K562 (cell line): ENCODE measurements around the gene KATNB1. TPM values are rescaled to one million over a fixed set of nuclear protein-coding genes. Genes with fewer than 3 reads are reported as not detected.

ENCODE experiments used
- ERF ChIP-seq: fragments of 450-650 bp; formaldehyde crosslinking; IDR thresholded peaks from 2 replicates; pipeline ENCODE4 v1.4.0; 2020; ENCODE audit warnings: mild to moderate bottlenecking, mixed read lengths
- FOXJ2 ChIP-seq: fragments of 200-800 bp; sonication (Bioruptor generic); IDR thresholded peaks from 2 replicates; pipeline ENCODE4 v1.6.1; 2016; ENCODE audit warnings: missing genetic modification characterization, missing compliant biosample characterization
- POLR2A ChIP-seq: fragments of 450-650 bp; conservative IDR thresholded peaks from 2 replicates; pipeline ENCODE4 v1.6.1; 2016
- RCOR1 ChIP-seq, 2 experiments: IDR thresholded peaks; 2 replicates each; pipeline ENCODE4 v1.6.1; 2012; ENCODE audit warnings: low read depth in 2 of 2, low read length in 2 of 2, borderline replicate concordance in 1 of 2, improper control_type of control experiment in 1 of 2
- SRSF9 ChIP-seq: fragments of 200-400 bp; formaldehyde crosslinking; IDR thresholded peaks from 2 replicates; pipeline ENCODE4 v1.6.1; 2017; ENCODE audit warnings: low read depth, low read length, borderline replicate concordance
- STAT5A ChIP-seq: IDR thresholded peaks from 2 replicates; pipeline ENCODE4 v1.6.1; 2012; ENCODE audit warnings: low read length, inconsistent platforms, borderline replicate concordance
- TCFL5 ChIP-seq: fragments of 250-450 bp; sonication (Bioruptor Pico); conservative IDR thresholded peaks from 2 replicates; pipeline ENCODE4 v1.6.1; 2021; ENCODE audit warnings: mild to moderate bottlenecking, moderate library complexity, matching md5 sums
- U2AF1 ChIP-seq: fragments of 200-400 bp; formaldehyde crosslinking; optimal IDR thresholded peaks from 2 replicates; pipeline ENCODE3; 2017; ENCODE audit warnings: mild to moderate bottlenecking, low read depth, low read length, moderate library complexity
- polyA plus RNA-seq, 8 experiments: library from polyadenylated mRNA; depleted of rRNA in 4 of 8; stranded (reverse) in 5 of 8; unstranded in 3 of 8; fragments of >200 nt; fragmentation: Nextera tagmentation in 2 of 8; fragmentation: Illumina TruSeq in 1 of 8; extraction: Ambion mirVana in 2 of 8; extraction: Trizol in 1 of 8; gene quantifications; 2 replicates each; pipeline versions ENCODE4 v1.2.1 to v1.2.3, GENCODE V29; 2011 to 2014; ENCODE audit warnings: inconsistent platforms in 1 of 8, missing spikeins in 1 of 8
- total RNA-seq, 7 experiments: library from RNA; depleted of rRNA in 6 of 7; stranded (reverse); fragments of >200 nt in 6 of 7; fragmentation: Illumina TruSeq in 2 of 7; extraction: Trizol in 2 of 7; gene quantifications; 2 replicates each; pipeline versions ENCODE4 v1.2.1 to v1.2.3, GENCODE V29; 2011 to 2021; ENCODE audit warnings: low replicate concordance in 1 of 7
- TF ChIP-seq, protein P1 (sequence below): sonication (generic); formaldehyde crosslinking; IDR thresholded peaks from 2 replicates; pipeline ENCODE4 v1.8.0; 2023; ENCODE audit warnings: missing genetic modification reagents, mild to moderate bottlenecking, borderline replicate concordance
- TF ChIP-seq, protein P2 (sequence below): fragments of 150-350 bp; conservative IDR thresholded peaks from 2 replicates; pipeline ENCODE4 v1.6.1; 2014; ENCODE audit warnings: low read length
- TF ChIP-seq, protein P3 (sequence below): sonication (generic); formaldehyde crosslinking; IDR thresholded peaks from 2 replicates; pipeline ENCODE4 v1.8.1; 2022; ENCODE audit warnings: missing genetic modification reagents
- TF ChIP-seq, protein P4 (sequence below), 2 experiments: fragments of 450-650 bp in 1 of 2; sonication (generic) in 1 of 2; formaldehyde crosslinking in 1 of 2; IDR thresholded peaks in 1 of 2; conservative IDR thresholded peaks in 1 of 2; 2 replicates each; pipeline versions ENCODE4 v1.6.1 to v1.8.1; 2016 to 2023; ENCODE audit warnings: mild to moderate bottlenecking in 2 of 2, moderate library complexity in 2 of 2, inconsistent platforms in 1 of 2, missing genetic modification reagents in 1 of 2
- TF ChIP-seq, protein P5 (sequence below): sonication (generic); formaldehyde crosslinking; IDR thresholded peaks from 2 replicates; pipeline ENCODE4 v1.9.0; 2022; ENCODE audit warnings: mild to moderate bottlenecking, missing genetic modification reagents

Gene KATNB1
- total and polyA plus RNA-seq, 9 of the 15 experiments (the other 6 are each of a cell fraction or from before 2014, with no cell fraction given), result 1.2 to 52.6 (median 21.9) TPM

DNA sequence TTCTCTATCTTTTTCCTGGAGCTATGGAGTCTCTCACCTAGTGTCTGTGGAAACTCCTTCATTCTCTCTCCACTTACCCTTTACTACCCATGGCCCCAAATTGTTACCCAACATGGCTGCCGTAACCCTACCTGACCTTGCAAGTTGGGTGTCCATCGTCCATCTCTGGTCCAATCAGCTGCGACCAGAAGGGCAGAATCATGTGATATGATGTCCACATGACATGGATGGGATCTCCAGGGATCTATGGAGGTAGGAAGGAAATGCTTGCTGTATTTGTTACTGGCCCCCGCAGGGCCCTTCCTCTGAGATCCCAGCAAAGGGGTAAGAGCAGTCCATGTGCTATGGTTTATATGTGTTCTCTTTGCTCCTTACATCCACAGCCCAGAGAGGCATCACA, 49.0 kb upstream of the KATNB1 start (continued):
- TF ChIP-seq, protein P1, sequence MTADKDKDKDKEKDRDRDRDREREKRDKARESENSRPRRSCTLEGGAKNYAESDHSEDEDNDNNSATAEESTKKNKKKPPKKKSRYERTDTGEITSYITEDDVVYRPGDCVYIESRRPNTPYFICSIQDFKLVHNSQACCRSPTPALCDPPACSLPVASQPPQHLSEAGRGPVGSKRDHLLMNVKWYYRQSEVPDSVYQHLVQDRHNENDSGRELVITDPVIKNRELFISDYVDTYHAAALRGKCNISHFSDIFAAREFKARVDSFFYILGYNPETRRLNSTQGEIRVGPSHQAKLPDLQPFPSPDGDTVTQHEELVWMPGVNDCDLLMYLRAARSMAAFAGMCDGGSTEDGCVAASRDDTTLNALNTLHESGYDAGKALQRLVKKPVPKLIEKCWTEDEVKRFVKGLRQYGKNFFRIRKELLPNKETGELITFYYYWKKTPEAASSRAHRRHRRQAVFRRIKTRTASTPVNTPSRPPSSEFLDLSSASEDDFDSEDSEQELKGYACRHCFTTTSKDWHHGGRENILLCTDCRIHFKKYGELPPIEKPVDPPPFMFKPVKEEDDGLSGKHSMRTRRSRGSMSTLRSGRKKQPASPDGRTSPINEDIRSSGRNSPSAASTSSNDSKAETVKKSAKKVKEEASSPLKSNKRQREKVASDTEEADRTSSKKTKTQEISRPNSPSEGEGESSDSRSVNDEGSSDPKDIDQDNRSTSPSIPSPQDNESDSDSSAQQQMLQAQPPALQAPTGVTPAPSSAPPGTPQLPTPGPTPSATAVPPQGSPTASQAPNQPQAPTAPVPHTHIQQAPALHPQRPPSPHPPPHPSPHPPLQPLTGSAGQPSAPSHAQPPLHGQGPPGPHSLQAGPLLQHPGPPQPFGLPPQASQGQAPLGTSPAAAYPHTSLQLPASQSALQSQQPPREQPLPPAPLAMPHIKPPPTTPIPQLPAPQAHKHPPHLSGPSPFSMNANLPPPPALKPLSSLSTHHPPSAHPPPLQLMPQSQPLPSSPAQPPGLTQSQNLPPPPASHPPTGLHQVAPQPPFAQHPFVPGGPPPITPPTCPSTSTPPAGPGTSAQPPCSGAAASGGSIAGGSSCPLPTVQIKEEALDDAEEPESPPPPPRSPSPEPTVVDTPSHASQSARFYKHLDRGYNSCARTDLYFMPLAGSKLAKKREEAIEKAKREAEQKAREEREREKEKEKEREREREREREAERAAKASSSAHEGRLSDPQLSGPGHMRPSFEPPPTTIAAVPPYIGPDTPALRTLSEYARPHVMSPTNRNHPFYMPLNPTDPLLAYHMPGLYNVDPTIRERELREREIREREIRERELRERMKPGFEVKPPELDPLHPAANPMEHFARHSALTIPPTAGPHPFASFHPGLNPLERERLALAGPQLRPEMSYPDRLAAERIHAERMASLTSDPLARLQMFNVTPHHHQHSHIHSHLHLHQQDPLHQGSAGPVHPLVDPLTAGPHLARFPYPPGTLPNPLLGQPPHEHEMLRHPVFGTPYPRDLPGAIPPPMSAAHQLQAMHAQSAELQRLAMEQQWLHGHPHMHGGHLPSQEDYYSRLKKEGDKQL (CRISPR knock-in tag), result no peak
- TF ChIP-seq TCFL5 (CRISPR knock-in tag) (no peak), SRSF9 (no peak), RCOR1 (IDR thresholded peaks at IDR 0.05; ENCODE audit: borderline replicate concordance in 1 of 2, low read depth in 2 of 2, low read length in 2 of 2) (no peak), U2AF1 (no peak), POLR2A (no peak), STAT5A (no peak), FOXJ2 (tag) (no peak), ERF (no peak)
- TF ChIP-seq, protein P2, sequence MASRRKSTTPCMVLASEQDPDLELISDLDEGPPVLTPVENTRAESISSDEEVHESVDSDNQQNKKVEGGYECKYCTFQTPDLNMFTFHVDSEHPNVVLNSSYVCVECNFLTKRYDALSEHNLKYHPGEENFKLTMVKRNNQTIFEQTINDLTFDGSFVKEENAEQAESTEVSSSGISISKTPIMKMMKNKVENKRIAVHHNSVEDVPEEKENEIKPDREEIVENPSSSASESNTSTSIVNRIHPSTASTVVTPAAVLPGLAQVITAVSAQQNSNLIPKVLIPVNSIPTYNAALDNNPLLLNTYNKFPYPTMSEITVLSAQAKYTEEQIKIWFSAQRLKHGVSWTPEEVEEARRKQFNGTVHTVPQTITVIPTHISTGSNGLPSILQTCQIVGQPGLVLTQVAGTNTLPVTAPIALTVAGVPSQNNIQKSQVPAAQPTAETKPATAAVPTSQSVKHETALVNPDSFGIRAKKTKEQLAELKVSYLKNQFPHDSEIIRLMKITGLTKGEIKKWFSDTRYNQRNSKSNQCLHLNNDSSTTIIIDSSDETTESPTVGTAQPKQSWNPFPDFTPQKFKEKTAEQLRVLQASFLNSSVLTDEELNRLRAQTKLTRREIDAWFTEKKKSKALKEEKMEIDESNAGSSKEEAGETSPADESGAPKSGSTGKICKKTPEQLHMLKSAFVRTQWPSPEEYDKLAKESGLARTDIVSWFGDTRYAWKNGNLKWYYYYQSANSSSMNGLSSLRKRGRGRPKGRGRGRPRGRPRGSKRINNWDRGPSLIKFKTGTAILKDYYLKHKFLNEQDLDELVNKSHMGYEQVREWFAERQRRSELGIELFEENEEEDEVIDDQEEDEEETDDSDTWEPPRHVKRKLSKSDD, result no peak
- TF ChIP-seq, protein P3, sequence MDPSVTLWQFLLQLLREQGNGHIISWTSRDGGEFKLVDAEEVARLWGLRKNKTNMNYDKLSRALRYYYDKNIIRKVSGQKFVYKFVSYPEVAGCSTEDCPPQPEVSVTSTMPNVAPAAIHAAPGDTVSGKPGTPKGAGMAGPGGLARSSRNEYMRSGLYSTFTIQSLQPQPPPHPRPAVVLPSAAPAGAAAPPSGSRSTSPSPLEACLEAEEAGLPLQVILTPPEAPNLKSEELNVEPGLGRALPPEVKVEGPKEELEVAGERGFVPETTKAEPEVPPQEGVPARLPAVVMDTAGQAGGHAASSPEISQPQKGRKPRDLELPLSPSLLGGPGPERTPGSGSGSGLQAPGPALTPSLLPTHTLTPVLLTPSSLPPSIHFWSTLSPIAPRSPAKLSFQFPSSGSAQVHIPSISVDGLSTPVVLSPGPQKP (CRISPR knock-in tag), result no peak
- TF ChIP-seq, protein P4, sequence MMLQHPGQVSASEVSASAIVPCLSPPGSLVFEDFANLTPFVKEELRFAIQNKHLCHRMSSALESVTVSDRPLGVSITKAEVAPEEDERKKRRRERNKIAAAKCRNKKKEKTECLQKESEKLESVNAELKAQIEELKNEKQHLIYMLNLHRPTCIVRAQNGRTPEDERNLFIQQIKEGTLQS (IDR thresholded peaks at IDR 0.05), result no peak
- TF ChIP-seq, protein P4 (CRISPR knock-in tag; conservative IDR thresholded peaks at IDR 0.05), result no peak
- TF ChIP-seq, protein P5, sequence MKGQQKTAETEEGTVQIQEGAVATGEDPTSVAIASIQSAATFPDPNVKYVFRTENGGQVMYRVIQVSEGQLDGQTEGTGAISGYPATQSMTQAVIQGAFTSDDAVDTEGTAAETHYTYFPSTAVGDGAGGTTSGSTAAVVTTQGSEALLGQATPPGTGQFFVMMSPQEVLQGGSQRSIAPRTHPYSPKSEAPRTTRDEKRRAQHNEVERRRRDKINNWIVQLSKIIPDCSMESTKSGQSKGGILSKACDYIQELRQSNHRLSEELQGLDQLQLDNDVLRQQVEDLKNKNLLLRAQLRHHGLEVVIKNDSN (CRISPR knock-in tag), result peak; percentile 87
